Measurements from ENCODE around the gene NETO2.
"Not testable (repeated sequence)": the region's sequence is repeated elsewhere in the genome, so short reads cannot be mapped to it uniquely, and the experiment has no call there.

Gene NETO2

DNA sequence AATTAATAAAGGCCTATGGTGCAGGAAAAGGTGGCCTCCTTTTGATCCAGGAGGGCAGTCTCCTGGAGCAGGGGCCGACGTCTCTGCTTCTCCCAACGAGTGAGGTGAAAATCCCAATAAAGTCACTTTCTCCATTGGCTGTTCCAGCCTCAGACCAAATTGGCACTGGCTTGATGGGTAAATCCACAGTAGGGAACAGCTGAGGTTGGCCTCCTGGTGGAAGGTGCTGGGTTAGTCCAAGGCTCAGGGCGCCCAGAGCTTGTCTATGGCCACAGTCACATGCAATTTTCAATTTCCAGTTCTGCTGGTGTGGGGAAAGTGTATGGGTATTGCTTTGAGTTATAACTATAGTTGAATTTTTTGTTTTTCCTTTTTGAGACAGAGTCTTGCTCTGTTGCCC is 79.0 kb downstream of the NETO2 start:
- DNase-seq (ENCODE audit: low read depth): no peak

DNA sequence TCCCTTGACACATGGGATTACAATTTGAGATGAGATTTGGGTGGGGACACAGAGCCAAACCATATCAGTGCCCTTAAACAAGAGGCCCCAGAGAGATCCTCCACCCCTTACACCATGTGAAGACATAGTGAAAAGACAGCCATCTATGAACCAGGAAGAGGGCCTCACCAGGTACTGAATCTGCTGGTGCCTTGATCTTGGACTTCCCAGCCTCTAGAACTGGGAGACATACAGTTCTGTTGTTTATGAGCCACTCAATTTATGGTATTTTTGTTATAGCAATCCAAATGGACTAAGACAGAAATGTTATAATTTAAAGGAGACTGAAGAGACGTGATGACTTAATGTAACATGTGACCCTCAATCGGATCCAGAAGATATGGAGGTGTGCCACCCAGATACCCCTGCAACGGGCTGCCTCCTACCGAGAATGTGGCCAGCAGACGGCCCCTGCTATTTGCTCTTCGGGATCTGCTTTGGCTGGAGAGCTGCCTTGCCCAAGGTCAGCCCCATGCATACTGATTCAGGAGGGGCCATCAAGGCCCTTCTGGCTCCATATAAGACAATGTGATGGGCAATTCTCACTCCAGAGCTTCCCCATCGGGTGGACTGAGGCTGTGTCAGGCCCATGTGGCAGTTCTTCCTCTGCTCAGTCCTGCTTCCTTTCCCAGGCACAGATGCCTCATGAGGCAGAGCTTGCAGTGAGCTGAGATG is 80.6 kb downstream of the NETO2 start:
- DNase-seq (ENCODE audit: low read depth): no peak

DNA sequence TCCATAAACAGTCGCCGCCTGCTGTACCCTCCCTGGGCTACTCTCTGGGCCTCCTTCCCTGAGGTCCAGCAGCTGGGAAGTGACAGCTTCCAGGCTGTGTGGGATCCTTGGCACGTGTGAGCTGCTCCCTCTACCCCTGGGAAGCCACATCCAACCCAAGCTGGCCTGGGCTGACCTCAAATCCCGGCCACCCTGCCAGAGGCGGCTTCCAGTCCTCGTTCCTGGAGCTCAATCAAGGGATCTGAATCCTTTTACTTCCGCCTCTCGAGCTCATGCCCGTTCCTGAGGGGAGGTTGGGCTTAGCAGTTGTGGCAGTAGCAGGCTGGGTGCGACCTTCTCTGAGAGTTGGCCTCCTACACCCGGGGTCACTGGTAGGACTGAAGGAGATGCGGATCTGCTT is 82.5 kb downstream of the NETO2 start:
- DNase-seq (ENCODE audit: low read depth): no peak

GRCh38 chr16:47060596-47060995 is 83.1 kb downstream of the NETO2 start:
- DNase-seq (ENCODE audit: low read depth): no peak

- DNase-seq (ENCODE audit: low read depth): no peak
These were observed 83.8 kb downstream of the NETO2 start for GRCh38 chr16:47059991-47060390.

- DNase-seq (ENCODE audit: low read depth): not testable (repeated sequence)
These were observed 84.6 kb downstream of the NETO2 start for GRCh38 chr16:47059130-47059529.

DNA sequence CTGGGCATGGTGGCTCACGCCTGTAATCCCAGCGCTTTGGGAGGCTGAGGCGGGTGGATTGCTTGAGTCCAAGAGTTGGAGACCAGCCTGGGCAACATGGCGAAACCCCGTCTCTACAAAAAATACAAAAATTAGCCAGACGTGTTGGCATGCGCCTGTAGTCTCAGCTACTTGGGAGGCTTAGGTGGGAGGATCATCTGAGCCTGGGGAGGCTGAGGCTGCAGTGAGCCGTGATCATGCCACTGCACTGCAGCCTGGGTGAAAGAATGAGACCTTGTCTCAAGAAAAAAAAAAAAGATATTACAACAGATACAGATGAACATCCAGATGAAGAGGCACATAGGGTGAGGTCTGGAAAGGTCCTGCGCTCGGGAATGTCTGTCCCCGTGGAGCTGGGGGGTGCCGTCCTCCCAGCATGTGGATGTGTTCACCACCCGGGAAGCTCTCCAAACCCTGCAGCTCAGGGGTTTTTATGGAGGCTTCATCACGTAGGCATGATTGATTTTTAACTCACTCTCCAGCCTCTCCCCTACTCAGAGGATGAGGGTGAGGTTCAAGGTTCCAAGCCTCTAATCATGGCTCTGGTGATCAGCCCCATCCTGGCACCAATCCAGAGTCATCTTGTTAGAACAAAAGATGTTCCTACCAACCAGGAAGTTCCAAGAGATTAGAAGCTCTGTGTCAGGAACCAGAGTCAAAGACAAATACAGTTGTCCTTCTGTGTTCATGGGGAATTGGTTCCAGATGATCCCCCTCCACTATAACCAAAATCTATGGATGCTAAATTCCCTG is 85.3 kb downstream of the NETO2 start:
- DNase-seq (ENCODE audit: low read depth): no peak

DNA sequence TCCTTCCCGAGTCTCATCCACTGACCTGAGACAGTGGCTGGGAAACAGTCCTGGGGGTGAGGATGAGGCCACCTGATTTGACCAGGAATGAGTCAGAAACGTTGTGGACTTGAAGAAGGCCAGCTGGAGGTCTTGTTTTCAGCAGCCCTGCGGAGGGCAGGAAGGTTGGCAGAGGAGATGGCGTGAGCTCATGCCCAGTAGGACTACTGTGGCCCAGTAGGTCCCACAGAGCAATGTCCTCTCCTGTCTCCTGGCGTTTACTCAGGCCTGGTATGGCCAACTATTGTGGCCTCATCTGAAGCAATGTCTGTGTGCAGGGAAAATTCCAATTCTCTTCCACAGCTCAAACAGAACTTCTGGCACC is 86.1 kb downstream of the NETO2 start:
- DNase-seq (ENCODE audit: low read depth): no peak

DNA sequence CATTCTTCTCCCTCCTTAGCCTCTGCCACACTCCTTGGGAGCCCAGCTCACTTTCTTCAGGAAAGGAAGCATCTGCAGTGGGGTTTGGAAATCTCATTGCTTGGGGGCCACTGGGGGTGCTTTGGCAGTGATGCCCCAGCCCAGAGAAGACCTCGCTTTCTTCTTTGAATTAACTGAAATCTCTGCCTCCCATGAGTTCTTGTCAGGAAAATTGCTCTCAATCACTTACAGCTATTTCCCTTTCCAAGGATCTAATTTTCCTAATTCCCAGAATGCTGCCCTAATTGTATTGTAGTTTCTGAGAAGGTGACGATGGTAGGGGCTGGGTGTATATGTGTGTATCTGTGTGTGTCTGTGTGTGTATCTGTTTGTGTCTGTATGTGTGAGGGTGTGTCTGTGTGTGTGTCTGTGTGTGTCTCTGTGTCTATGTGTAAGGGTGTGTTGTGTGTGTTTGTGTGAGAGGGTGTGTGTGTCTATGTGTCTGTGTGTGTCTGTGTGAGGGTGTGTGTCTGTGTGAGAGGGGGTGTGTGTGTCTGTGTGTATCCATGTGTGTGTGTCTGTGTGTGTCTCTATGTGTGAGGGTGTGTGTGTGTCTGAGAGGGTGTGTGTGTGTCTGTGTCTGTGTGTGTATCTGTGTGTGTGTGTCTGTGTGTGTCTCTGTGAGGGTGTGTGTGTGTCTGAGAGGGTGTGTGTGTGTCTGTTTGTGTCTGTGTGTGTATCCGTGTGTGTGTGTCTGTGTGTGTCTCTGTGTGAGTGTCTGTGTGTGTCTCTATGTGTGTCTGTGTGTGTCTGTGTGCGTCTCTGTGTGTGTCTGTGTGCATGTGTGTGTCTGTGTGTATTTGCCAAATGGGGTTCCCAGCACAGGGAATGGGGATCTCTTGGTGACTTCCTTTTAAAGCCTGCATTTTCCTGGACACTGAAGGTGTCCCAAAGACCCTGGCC is 86.8 kb downstream of the NETO2 start:
- DNase-seq (ENCODE audit: low read depth): no peak

DNA sequence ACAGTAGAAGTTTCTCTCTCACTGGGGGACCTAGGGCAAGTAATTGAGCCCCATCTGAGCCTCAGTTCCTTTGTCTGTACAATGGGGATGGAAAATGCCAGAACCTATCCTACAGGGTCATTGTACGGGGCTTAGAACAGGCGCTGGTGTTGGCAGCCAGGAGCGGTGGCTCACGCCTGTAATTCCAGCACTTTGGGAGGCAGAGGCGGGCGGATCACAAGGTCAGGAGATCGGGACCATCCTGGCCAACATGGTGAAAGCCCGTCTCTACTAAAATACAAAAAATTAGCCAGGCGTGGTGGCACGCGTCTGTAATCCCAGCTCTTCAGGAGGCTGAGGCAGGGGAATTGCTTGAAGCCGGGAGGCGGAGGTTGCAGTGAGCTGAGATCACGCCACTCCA is 87.7 kb downstream of the NETO2 start:
- DNase-seq (ENCODE audit: low read depth): not testable (repeated sequence)

DNA sequence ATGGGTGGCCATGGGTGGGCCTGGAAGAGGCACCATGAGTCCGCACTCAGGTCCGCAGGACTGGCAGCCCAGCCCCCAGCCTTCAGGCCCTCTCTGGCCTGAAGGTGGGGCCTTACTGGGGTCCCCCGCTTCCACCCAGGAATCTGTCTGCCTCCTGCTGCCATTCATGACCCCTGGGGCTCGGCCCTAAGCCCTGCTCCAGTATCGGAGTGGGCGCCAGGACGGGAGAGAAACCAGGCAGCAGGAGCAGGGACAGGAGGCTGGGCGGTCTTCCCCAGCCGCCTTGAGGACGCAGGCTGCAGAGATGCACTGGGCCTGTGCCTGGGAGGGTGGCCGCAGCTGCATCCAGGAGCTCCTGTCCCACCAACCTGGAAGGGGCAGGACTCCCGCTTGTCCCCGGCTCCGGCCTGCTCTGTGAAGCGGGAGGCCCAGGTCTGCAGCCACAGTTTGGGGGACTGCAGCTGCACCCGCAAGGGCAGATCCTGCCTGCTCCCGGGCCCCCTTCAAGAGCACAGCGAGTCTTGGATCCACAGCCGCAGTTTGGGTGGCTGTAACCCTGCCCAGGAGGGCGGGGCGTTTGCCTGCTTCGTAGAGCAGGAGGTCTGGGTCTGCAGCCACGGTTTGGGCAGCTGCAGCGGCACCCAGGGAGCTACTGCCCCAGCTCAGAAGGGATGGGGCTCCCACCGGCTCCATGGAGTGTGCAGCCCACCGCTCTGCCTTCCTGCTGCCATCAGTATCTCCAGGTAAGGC is 88.4 kb downstream of the NETO2 start:
- DNase-seq (ENCODE audit: low read depth): no peak

GRCh38 chr16:47054306-47054705 is 89.4 kb downstream of the NETO2 start:
- DNase-seq (ENCODE audit: low read depth): no peak

- DNase-seq (ENCODE audit: low read depth): no peak
These were observed 89.8 kb downstream of the NETO2 start for GRCh38 chr16:47053895-47054294.

- no peak for DNase-seq (ENCODE audit: low read depth)
These were observed 90.8 kb downstream of the NETO2 start for GRCh38 chr16:47052666-47053640.

DNA sequence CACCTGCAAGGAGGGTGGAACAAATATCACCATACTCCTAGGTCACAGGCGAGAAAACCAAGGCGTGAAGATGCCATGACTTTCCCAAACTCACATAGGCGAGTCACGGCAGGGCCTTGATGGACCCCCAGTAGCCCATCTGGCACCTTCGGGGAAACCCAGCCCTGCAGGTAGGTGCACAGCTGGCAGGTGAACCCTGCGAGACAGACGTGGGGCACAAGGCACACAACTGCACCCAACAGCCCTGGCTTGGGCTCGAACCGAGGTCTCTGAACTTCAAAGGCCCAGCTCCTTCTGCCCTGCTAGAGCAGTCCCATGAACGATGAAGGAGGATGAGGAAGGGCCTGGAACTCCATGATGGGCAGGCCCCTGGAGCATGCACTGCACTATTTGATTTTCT is 92.7 kb downstream of the NETO2 start:
- no peak for DNase-seq (ENCODE audit: low read depth)

DNA sequence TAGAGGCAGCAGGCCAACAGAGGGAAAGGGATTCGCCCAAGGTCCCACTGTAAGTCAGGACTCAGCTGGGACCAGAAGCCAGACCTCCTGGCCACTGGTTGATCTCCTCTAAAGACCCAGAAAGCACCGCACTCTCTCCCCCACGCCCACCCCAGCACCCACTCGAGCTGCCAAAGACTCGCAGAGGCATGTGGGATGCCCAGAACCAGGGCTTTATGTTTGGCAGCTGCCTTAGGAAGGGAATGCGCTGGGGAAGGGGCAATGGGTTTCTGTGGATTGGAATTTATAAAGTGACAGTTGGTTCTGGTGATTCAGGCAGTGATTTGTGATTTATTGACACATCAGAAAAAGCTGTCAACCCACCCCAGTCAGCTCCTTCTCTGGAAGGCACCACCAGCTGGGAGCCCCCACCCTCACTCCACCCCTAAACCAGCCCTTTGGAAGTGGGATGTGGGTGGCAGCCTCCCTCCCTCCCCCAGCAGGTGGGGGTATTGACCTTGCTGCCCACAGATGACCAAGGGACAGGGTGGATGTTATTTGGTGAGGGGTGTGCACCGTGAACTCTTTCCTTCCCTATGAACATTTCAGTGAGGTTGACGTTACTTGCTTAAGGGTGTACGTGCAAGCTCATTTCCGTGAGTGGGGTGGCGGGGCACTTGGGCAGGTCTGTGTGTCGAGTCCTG is 93.7 kb downstream of the NETO2 start:
- no peak for DNase-seq (ENCODE audit: low read depth)

DNA sequence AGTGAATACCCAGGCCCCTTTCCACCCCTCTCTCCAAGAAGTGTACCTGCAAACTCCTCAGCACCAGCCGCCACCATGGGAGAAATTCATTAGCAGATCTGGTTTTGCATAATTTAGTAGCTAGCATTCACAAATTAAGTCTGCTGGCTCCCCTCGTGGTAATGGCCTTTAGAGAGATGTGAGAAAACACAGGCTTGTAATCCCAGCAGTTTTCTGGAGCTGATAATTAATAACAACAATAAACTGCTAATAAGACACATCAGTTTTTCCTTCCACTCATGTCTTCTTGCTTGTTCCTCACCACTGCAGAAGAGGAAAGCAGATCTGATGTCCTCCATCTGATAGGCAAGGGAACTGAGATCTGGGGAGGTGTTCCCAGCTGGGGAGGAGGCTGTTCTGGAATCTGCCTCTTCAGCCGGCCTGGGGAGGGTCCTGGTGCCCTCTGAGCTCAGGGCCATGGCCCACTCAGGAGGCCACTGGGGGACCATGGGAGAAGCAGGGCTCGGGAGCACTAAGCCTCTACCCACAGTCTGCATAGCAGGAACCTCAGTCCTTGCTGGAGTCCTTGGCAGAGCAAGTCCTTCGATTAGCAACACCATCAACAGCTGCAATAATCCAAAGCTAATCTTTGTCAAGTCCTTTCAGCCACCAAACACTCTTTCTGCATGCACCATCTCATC is 96.1 kb downstream of the NETO2 start:
- no peak for DNase-seq (ENCODE audit: low read depth)

- no peak for DNase-seq (ENCODE audit: low read depth)
These were observed 96.8 kb downstream of the NETO2 start for GRCh38 chr16:47046726-47047523.

DNA sequence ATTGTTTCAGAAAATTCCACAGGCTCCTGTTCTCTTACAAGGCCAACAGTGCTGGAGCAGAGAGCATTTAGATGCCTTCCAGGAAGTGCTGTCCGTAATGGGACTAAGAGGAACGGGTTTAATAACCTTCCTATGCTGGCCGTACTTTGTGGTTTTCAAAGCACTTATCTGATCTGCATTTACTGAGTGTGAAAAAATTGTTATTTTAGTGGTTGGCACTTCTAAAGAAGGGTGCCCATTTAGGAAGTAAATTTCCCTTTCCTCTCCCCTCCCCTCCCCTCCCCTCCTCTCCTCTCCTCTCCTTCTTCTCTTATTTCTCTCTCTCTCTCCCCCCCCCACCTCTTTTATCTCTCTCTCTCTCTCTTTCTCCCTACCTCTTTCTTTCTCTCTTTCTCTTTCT is 98.3 kb downstream of the NETO2 start:
- DNase-seq (ENCODE audit: low read depth): no peak

All from T follicular helper cell (primary cell).